Measurements from ENCODE around the gene FAM43A. TPM values are rescaled to one million over a fixed set of nuclear protein-coding genes. Genes with fewer than 3 reads are reported as not detected.

FAM43A gene, protein sequence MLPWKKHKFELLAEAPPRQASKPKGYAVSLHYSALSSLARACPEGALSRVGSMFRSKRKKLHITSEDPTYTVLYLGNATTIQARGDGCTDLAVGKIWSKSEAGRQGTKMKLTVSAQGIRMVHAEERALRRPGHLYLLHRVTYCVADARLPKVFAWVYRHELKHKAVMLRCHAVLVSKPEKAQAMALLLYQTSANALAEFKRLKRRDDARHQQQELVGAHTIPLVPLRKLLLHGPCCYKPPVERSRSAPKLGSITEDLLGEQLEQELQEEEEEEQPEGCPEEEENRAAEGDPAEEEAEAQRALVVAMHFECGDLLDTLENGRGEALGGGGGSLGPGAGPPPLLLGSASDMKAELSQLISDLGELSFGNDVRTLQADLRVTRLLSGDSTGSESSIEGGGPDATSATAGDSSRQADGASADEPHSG
- 10 to 100 TPM; 24.5 to 42.8 (median 32.5) TPM for total RNA-seq

DNA sequence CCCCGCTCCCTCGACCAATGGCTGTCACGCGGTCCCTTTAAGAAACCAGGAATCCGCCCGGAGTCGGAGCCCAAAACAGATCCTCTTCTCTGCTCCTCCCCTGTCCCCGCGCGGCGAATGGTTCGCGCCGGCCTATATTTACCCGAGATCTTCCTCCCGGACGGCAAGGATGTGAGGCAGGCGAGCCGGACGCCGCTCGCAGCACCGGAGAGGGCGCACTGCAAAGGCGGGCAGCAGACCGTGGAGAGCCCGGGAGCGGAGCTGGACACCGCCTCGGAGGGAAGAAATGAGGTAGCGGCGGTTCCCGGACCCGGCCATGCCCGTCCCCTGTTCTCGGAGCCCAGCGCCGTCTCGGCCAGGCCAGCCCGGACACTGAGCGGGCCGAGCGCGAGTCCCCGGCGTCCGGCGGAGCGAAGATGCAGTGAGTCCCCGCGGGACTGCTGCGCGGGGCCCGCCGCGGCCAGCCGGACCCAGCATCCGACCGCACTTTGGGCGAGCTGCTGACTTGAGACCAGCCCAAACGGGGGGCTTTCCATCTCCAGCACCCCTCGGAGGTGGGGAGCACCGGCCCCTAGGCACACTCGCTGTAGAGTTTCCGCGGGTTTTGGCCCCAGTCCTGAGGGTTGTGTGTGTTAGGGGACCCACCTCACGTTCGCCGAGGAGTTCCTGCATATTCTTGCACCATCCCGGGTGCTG, at the start of gene FAM43A:
TSS of gene FAM43A (plus strand) at position 166 of the 696 bp plus-strand sequence. CDS start 944 bp downstream, outside the sequence.
- Histone ChIP-seq H3K4me3 (peak within 1 kb of the TSS; percentile 73 to 82 (median 82)), H3K4me1 (peaks cover 37 to 64% (median 54%) of the 10 kb centered on the region in 4 donors), H3K9me3 (no peaks in the 10 kb centered on the region), H3K27ac (replicated peaks in 1 of 4) (peak within 1 kb of the TSS; percentile 83 to 88 (median 84)), H3K27me3 (no peaks in the 10 kb centered on the region), H3K36me3 (no peaks in the 10 kb centered on the region)
- WGBS, result 0% methylated on average over 25 of the region's 70 CpGs
- intact Hi-C loops (cut with DNase I), result loop anchor here (2.0 to 10.0 kb wide), 4 partner anchors 86 to 839 kb away; no protein-coding TSS in a partner anchor
- peak; percentile 99 for DNase-seq (ENCODE audit: extremely low spot score)
- TF ChIP-seq POLR2A (IDR thresholded peaks at IDR 0.05; ENCODE audit: low read depth), result peak; percentile 85
- peak; percentile 100 for TF ChIP-seq POLR2AphosphoS5 (IDR thresholded peaks at IDR 0.05)
- no peak for TF ChIP-seq EP300 (IDR thresholded peaks at IDR 0.05)
- TF ChIP-seq, protein P1, sequence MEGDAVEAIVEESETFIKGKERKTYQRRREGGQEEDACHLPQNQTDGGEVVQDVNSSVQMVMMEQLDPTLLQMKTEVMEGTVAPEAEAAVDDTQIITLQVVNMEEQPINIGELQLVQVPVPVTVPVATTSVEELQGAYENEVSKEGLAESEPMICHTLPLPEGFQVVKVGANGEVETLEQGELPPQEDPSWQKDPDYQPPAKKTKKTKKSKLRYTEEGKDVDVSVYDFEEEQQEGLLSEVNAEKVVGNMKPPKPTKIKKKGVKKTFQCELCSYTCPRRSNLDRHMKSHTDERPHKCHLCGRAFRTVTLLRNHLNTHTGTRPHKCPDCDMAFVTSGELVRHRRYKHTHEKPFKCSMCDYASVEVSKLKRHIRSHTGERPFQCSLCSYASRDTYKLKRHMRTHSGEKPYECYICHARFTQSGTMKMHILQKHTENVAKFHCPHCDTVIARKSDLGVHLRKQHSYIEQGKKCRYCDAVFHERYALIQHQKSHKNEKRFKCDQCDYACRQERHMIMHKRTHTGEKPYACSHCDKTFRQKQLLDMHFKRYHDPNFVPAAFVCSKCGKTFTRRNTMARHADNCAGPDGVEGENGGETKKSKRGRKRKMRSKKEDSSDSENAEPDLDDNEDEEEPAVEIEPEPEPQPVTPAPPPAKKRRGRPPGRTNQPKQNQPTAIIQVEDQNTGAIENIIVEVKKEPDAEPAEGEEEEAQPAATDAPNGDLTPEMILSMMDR (IDR thresholded peaks at IDR 0.05), result peak; percentile 16 to 32 (median 20)

DNA sequence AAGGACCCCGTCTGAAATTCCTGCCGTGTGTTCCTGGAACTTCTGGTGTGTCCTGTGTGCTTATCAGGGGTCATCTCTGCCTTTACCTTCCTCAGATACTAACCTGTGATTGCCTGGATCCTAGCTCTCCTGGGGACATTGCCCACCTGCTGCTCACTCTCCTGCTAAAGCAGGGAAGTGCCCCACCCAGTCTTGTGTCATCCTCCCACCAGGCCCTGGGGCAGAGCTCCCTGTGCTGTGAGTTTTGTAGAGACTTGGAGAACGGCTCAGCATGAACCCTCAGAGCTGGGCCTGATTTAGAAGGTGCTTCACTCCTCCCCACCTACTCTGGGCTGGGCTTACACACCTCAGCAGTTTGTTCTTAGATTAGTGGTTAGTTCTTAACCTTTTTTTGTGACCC, 48.6 kb upstream of the FAM43A start:
- no peak for TF ChIP-seq EP300 (IDR thresholded peaks at IDR 0.05)
- TF ChIP-seq, protein P1 (IDR thresholded peaks at IDR 0.05), result no peak
- no peak for TF ChIP-seq POLR2AphosphoS5 (IDR thresholded peaks at IDR 0.05)
- no peak for TF ChIP-seq POLR2A (IDR thresholded peaks at IDR 0.05; ENCODE audit: low read depth)
- peaks cover 13 to 26% (median 23%) of the 10 kb centered on the region in 4 donors for H3K36me3 ChIP-seq
- H3K4me3 ChIP-seq, result no peak overlapping the region
- no peak overlapping the region for H3K27ac ChIP-seq (replicated peaks in 1 of 4)
- H3K4me1 ChIP-seq, result peaks cover 12 to 23% (median 13%) of the 10 kb centered on the region in 4 donors
- intact Hi-C loops (cut with DNase I), result no loop called here
- DNase-seq (ENCODE audit: extremely low spot score), result no peak
- H3K9me3 ChIP-seq, result no peaks in the 10 kb centered on the region
- WGBS, result 56% methylated on average over 3 of the region's 3 CpGs
- no peaks in the 10 kb centered on the region for H3K27me3 ChIP-seq

DNA sequence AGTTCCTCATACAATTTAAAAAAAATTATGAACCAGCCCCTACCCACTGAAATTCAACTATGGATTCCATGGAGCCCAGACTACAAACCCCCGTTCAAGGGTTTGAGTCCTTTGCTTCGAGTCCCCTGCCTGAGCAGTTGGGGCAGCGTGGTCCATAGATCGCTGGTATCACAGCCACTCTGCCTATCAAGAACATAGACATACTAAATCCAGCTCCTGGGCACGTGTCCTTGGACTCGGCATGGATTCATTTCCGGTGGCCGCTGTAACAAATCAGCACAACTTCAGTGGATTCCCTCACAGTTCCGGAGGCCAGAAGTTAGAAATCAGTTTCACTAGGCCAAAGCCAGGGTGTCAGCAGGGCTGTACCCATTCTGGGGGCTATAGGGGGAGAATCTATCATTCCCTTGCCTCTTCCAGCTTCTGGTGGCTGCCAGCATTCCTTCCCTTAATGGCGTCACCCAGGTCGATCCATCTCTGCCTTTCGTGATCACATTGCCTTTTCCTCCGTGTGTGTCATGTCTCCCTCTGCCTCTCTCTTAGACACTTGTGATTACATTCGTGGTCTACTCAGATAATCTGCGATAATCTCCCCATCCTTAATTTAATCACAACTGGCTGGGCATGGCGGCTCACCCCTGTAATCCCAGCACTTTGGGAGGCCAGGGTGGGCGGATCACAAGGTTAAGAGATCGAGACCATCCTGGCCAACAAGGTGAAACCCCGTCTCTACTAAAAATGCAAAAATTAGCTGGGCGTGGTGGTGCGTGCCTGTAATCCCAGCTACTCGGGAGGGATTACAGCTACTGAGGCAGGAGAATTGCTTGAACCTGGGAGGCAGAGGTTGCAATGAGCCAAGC, 47.9 kb upstream of the FAM43A start:
- TF ChIP-seq POLR2A (IDR thresholded peaks at IDR 0.05; ENCODE audit: low read depth) (no peak), EP300 (IDR thresholded peaks at IDR 0.05) (no peak), POLR2AphosphoS5 (IDR thresholded peaks at IDR 0.05) (no peak)
- TF ChIP-seq, protein P1 (IDR thresholded peaks at IDR 0.05), result no peak
- no peak for DNase-seq (ENCODE audit: extremely low spot score)
- peaks cover 5 to 17% (median 8%) of the 10 kb centered on the region in 4 donors for H3K4me1 ChIP-seq
- 94% methylated on average over 22 of the region's 22 CpGs for WGBS
- H3K4me3 ChIP-seq, result no peak overlapping the region
- H3K27me3 ChIP-seq, result no peaks in the 10 kb centered on the region
- no peak overlapping the region for H3K27ac ChIP-seq (replicated peaks in 1 of 4)
- peaks cover 15 to 30% (median 27%) of the 10 kb centered on the region in 4 donors for H3K36me3 ChIP-seq
- H3K9me3 ChIP-seq, result no peaks in the 10 kb centered on the region
- intact Hi-C loops (cut with DNase I), result no loop called here

DNA sequence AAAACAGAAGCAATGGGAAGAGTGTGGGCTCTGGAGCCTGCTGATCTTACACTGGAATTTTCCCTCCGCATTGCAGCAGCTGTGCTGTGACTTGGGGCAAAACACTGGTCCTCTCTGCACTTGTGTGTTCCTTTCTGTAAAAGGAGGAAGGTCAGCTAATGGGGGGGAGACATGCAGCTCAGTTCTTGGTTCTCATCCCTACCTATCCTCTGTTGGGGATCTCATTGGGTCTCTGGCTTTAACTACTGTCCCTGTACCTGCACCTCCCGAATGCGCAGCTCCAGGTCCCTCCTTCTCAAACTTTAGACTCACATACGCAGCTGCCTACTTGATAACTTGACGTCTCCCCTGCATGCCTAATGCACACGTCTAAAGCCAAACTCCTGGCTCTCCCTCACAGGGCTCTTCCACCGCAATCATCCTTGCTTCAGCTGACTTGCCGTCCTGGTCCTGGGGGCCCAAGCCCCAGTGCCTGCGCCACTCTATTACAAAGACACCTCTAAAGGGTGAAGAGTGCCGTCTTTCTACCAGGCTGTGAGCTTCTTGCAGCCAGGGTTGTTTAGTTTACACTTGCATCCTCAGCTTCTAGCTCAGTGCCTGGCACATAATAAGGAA, 46.6 kb upstream of the FAM43A start:
- no peaks in the 10 kb centered on the region for H3K9me3 ChIP-seq
- intact Hi-C loops (cut with DNase I), result no loop called here
- no peaks in the 10 kb centered on the region for H3K27me3 ChIP-seq
- WGBS, result 95% methylated on average over 10 of the region's 10 CpGs
- no peak for TF ChIP-seq POLR2A (IDR thresholded peaks at IDR 0.05; ENCODE audit: low read depth)
- TF ChIP-seq POLR2AphosphoS5 (IDR thresholded peaks at IDR 0.05), result no peak
- TF ChIP-seq, protein P1 (IDR thresholded peaks at IDR 0.05), result no peak
- no peak for TF ChIP-seq EP300 (IDR thresholded peaks at IDR 0.05)
- peak overlapping the region in 2 of 4 donors; percentile 41 to 43 for H3K27ac ChIP-seq (replicated peaks in 1 of 4)
- H3K36me3 ChIP-seq, result peaks cover 20 to 42% (median 39%) of the 10 kb centered on the region in 4 donors
- no peak for DNase-seq (ENCODE audit: extremely low spot score)
- H3K4me1 ChIP-seq, result peaks cover 0 to 11% (median 4%) of the 10 kb centered on the region in 4 donors
- no peak overlapping the region for H3K4me3 ChIP-seq
